NCI-H2196 (cell line): Measurements from ENCODE around the gene ADGRD2.

Experiments used
- DNase-seq: peaks from one replicate; lab custom pipeline; 2025; ENCODE audit not compliant: unreplicated experiment; lab: John Stamatoyannopoulos, UW

The ADGRD2 gene

GRCh38 chr9:124495126-124496074 is 45.1 kb downstream of the ADGRD2 start:
- no peak for DNase-seq

- no peak for DNase-seq
Measured at GRCh38 chr9:124496075-124496449, 45.8 kb downstream of the ADGRD2 start.

- no peak for DNase-seq
Measured at GRCh38 chr9:124496463-124496862, 46.2 kb downstream of the ADGRD2 start.

- DNase-seq: no peak
Measured at GRCh38 chr9:124497441-124497840, 47.2 kb downstream of the ADGRD2 start.

- DNase-seq: no peak
Measured at GRCh38 chr9:124498040-124498439, 47.8 kb downstream of the ADGRD2 start.

GRCh38 chr9:124498499-124499146 is 48.4 kb downstream of the ADGRD2 start:
- DNase-seq: no peak

- DNase-seq: no peak
Measured at GRCh38 chr9:124499216-124499615, 49.0 kb downstream of the ADGRD2 start.

GRCh38 chr9:124500028-124500795 is 50.0 kb downstream of the ADGRD2 start:
- no peak for DNase-seq

- no peak for DNase-seq
Measured at GRCh38 chr9:124500796-124501611, 50.8 kb downstream of the ADGRD2 start.

GRCh38 chr9:124501771-124502320 is 51.6 kb downstream of the ADGRD2 start:
- DNase-seq: no peak

GRCh38 chr9:124502711-124503702 is 52.8 kb downstream of the ADGRD2 start:
- no peak for DNase-seq

- DNase-seq: no peak
Measured at GRCh38 chr9:124503713-124504529, 53.7 kb downstream of the ADGRD2 start.

GRCh38 chr9:124504530-124505005 is 54.3 kb downstream of the ADGRD2 start:
- no peak for DNase-seq

- DNase-seq: no peak
Measured at GRCh38 chr9:124505006-124505900, 55.0 kb downstream of the ADGRD2 start.

GRCh38 chr9:124505901-124506346 is 55.7 kb downstream of the ADGRD2 start:
- DNase-seq: no peak

- no peak for DNase-seq
Measured at GRCh38 chr9:124506433-124506832, 56.2 kb downstream of the ADGRD2 start.
